Suprapubic skin (tissue), 4 donors: ENCODE measurements around the gene AP3D1. TPM values are rescaled to one million over a fixed set of nuclear protein-coding genes. Genes with fewer than 3 reads are reported as not detected.
"Not testable (repeated sequence)": the region's sequence is repeated elsewhere in the genome, so short reads cannot be mapped to it uniquely, and the experiment has no call there.

ENCODE experiments used
- DNase-seq, 2 donors: peaks; one replicate each; pipeline ENCODE4 v3.0.0-alpha.2; 2019; ENCODE audit warnings: low spot score in 2 of 2
- H3K27ac ChIP-seq: fragments of 200-600 bp; sonication (generic); one replicate; pipeline ENCODE4 v1.5.1; 2019
- H3K27me3 ChIP-seq: fragments of 200-600 bp; sonication (generic); one replicate; pipeline ENCODE4 v1.5.1; 2019
- H3K36me3 ChIP-seq: fragments of 200-600 bp; sonication (generic); one replicate; pipeline ENCODE4 v1.5.1; 2019
- H3K4me1 ChIP-seq: fragments of 200-600 bp; sonication (generic); one replicate; pipeline ENCODE4 v1.5.1; 2019
- H3K4me3 ChIP-seq: fragments of 200-600 bp; sonication (generic); one replicate; pipeline ENCODE4 v1.5.1; 2019; ENCODE audit warnings: mild to moderate bottlenecking
- H3K9me3 ChIP-seq: fragments of 200-600 bp; sonication (generic); one replicate; pipeline ENCODE4 v1.5.1; 2019
- CTCF ChIP-seq, 2 donors: fragments of 200-600 bp in 1 of 2; fragments of 450-650 bp in 1 of 2; sonication (generic) in 1 of 2; IDR thresholded peaks; one replicate each; pipeline ENCODE4 v1.5.1; 2016 to 2019; ENCODE audit warnings: antibody characterized with exemption in 2 of 2, mild to moderate bottlenecking in 1 of 2, moderate library complexity in 1 of 2
- EP300 ChIP-seq: sonication (generic); formaldehyde crosslinking; IDR thresholded peaks from one replicate; pipeline ENCODE4 v1.6.1; 2017; ENCODE audit warnings: antibody characterized with exemption
- POLR2A ChIP-seq, 2 donors: fragments of 450-650 bp; IDR thresholded peaks; one replicate each; pipeline ENCODE4 v1.6.1; 2017; ENCODE audit warnings: antibody characterized with exemption in 2 of 2, mild to moderate bottlenecking in 2 of 2, moderate library complexity in 2 of 2
- POLR2AphosphoS5 ChIP-seq, 3 donors: sonication (generic); formaldehyde crosslinking; IDR thresholded peaks; one replicate each; pipeline ENCODE4 v1.6.1; 2017; ENCODE audit warnings: antibody characterized with exemption in 3 of 3
- WGBS: methylation state at CpG from one replicate; pipeline ENCODE4 v1.1.5; 2018; 5-methylcytosine and 5-hydroxymethylcytosine counted together
- total RNA-seq, 4 donors: library from RNA; depleted of rRNA; stranded (reverse); fragments of >200 nt; gene quantifications; one replicate each; pipeline ENCODE4 v1.1.0, GENCODE V29; 2016

AP3D1 gene
- total RNA-seq, 4 donors from 2014 or later = 65.4 to 99.4 (median 85.4) TPM

- Histone ChIP-seq H3K4me1 (peaks cover 2% of the 10 kb centered on the region), H3K9me3 (no peaks in the 10 kb centered on the region), H3K36me3 (peaks cover 76% of the 10 kb centered on the region), H3K4me3 (no peak overlapping the region), H3K27ac (no peak overlapping the region), H3K27me3 (no peaks in the 10 kb centered on the region)
- TF ChIP-seq CTCF (IDR thresholded peaks at IDR 0.05) (no peak), POLR2AphosphoS5 (IDR thresholded peaks at IDR 0.05) (no peak), EP300 (no peak), POLR2A (IDR thresholded peaks at IDR 0.05) (no peak)
- WGBS = 86% methylated on average over 34 of the region's 50 CpGs
- no peak for DNase-seq
Observed at GRCh38 chr19:2135474-2136402, 15.6 kb downstream of the AP3D1 start.

GRCh38 chr19:2132731-2133490 lies 18.5 kb downstream of the AP3D1 start:
- no peak overlapping the region for H3K4me3 ChIP-seq
- H3K4me1 ChIP-seq = no peaks in the 10 kb centered on the region
- WGBS = 77% methylated on average over 12 of the region's 19 CpGs
- no peak for TF ChIP-seq POLR2AphosphoS5 (IDR thresholded peaks at IDR 0.05)
- TF ChIP-seq CTCF (IDR thresholded peaks at IDR 0.05) = no peak
- TF ChIP-seq POLR2A (IDR thresholded peaks at IDR 0.05) = no peak
- TF ChIP-seq EP300 = no peak
- H3K9me3 ChIP-seq = no peaks in the 10 kb centered on the region
- no peak for DNase-seq
- H3K36me3 ChIP-seq = peaks cover 81% of the 10 kb centered on the region
- H3K27ac ChIP-seq = no peak overlapping the region
- no peaks in the 10 kb centered on the region for H3K27me3 ChIP-seq

- DNase-seq = no peak
- H3K36me3 ChIP-seq = peaks cover 81% of the 10 kb centered on the region
- H3K27ac ChIP-seq = no peak overlapping the region
- no peaks in the 10 kb centered on the region for H3K4me1 ChIP-seq
- WGBS = 94% methylated on average over 10 of the region's 14 CpGs
- H3K9me3 ChIP-seq = no peaks in the 10 kb centered on the region
- H3K27me3 ChIP-seq = no peaks in the 10 kb centered on the region
- no peak overlapping the region for H3K4me3 ChIP-seq
- TF ChIP-seq CTCF (IDR thresholded peaks at IDR 0.05) = no peak
- TF ChIP-seq POLR2AphosphoS5 (IDR thresholded peaks at IDR 0.05) = no peak
Observed at GRCh38 chr19:2132191-2132590, 19.2 kb downstream of the AP3D1 start.

GRCh38 chr19:2131012-2131975 lies 20.1 kb downstream of the AP3D1 start:
- H3K36me3 ChIP-seq = peaks cover 79% of the 10 kb centered on the region

GRCh38 chr19:2129892-2130770 lies 21.2 kb downstream of the AP3D1 start:
- WGBS = 95% methylated on average over 20 of the region's 28 CpGs
- DNase-seq = no peak
- TF ChIP-seq EP300 (no peak), POLR2A (IDR thresholded peaks at IDR 0.05) (no peak), POLR2AphosphoS5 (IDR thresholded peaks at IDR 0.05) (no peak), CTCF (IDR thresholded peaks at IDR 0.05) (no peak)

More at GRCh38 chr19:2131012-2131975, 20.1 kb downstream of the AP3D1 start:
- H3K27me3 ChIP-seq, DNase-seq, H3K27ac ChIP-seq, H3K4me1 ChIP-seq, H3K9me3 ChIP-seq, H3K4me3 ChIP-seq: not testable (repeated sequence)
- WGBS = 92% methylated on average over 5 of the region's 67 CpGs

More at GRCh38 chr19:2129892-2130770, 21.2 kb downstream of the AP3D1 start:
- no peaks in the 10 kb centered on the region for H3K4me1 ChIP-seq
- H3K4me3 ChIP-seq = no peak overlapping the region
- H3K27ac ChIP-seq = no peak overlapping the region
- peaks cover 79% of the 10 kb centered on the region for H3K36me3 ChIP-seq
- no peaks in the 10 kb centered on the region for H3K27me3 ChIP-seq
- no peaks in the 10 kb centered on the region for H3K9me3 ChIP-seq
